Cardiac fibroblast (primary cell): ENCODE data around the gene RTN4R.
"Not testable (repeated sequence)": the region's sequence is repeated elsewhere in the genome, so short reads cannot be mapped to it uniquely, and the experiment has no call there.

Experiments used
- DNase-seq, 2 donors: peaks; one replicate each; pipeline versions ENCODE4 v3.0.0 to v3.0.0-alpha.2; 2010; ENCODE audit warnings: low read depth in 2 of 2
- H3K4me3 ChIP-seq, 2 donors: replicated peaks in 1 of 2; 1 replicate in 1 of 2; 2 replicates in 1 of 2; pipeline ENCODE4 v1.5.1; 2011; ENCODE audit warnings: low read depth in 2 of 2, low read length in 2 of 2, mild to moderate bottlenecking in 2 of 2, moderate library complexity in 1 of 2
- CTCF ChIP-seq: IDR thresholded peaks from one replicate; pipeline ENCODE4 v1.5.1; 2011; ENCODE audit warnings: low read depth, mild to moderate bottlenecking, low read length, inconsistent platforms

The RTN4R gene

DNA sequence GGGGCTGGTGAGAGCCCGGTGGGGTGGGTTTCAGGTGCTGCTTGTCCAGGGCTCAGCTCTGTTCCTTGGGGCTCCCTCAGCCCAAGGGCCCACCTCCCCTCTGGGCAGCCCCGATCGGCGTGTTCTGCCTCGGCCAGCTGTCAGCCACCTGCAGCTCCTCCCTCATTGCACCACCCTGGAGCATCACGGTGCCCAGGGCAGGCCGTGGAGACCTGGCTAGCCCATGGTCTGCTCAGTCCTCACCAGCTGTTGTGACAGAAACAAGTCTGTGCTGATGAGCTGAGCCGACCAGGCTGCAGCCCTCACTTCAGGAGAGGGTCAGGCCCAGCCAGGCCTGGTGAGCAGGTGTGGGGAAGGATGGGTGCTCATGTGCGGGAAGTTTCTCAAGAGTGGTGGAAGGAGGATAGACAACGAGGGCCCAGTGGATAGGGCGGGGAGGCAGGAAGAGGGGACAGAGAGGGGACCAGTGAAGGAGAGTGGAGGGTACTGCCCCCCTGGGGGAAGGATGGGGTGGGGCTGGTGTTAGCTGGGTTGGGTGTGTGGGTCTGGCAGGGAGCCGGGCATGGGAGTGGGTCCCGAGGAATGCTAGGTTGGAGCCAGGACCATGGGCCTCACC, 16.5 kb upstream of the RTN4R start:
- no peak overlapping the region for H3K4me3 ChIP-seq
- TF ChIP-seq CTCF, result no peak
- no peak for DNase-seq

GRCh38 chr22:20283674-20284066, 15.6 kb upstream of the RTN4R start:
- no peak for TF ChIP-seq CTCF
- no peak for DNase-seq
- no peak overlapping the region for H3K4me3 ChIP-seq

DNA sequence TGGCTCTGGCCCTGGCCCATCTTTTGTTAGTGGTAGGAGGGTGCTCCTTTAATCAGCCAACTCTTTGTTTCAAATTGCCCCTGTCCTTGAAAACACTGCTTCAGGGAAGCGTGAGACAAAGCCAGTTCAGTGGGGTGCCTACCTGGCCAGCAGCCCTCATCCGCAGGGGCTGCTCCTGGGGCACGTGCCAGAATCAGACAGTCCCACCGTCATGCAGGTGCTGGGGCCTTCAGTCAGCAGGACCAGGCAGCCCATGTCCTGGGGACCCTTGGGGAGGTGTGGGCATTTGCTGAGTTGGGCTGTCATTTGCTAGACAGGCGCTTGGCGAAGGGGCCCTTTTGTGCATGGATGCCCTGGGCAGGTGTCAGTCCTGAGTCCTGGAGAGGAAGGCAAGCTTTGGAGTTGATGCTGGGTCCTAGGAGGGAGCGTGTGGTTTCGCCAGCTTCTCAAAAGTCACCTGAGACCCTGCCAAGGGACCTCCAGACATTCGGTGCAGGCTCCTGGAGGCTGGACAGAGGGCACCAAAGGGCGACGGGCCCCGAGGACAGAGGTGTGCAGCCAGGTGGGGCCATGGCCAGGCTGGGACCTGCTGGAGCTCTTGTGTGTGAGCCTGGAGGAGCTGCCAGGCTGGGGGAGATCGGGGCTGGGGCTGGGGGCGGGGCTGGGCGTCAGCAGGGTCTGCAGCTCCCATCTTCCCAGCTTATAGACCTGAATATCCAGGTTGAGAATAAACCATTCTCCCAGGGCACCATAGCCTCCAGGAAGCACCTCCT, 15.0 kb upstream of the RTN4R start:
- H3K4me3 ChIP-seq, result no peak overlapping the region
- no peak for DNase-seq
- TF ChIP-seq CTCF, result no peak

- TF ChIP-seq CTCF, result no peak
- no peak for DNase-seq
- H3K4me3 ChIP-seq, result no peak overlapping the region
These were observed 13.8 kb upstream of the RTN4R start for GRCh38 chr22:20281891-20282290.

DNA sequence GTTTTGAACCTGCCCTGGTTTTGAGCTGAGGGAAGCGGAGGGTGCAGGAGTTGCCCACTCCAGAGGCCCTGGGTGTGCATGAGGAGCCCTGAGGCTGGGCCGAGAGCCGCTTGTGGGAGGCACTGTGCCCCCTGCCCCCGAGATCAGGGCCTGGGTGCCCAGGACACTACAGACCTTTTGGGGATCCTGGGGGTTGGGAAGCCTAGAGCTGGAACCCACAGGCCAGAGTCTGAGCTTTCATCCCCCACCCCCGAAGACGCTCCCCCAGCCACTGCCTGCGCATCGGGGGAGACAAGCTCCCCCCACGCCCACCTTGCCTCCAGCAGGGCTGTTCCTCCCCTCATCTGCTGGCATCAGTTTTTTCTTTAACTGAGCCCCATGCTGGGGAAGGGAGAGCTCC, 13.4 kb upstream of the RTN4R start:
- DNase-seq, H3K4me3 ChIP-seq: not testable (repeated sequence)

DNA sequence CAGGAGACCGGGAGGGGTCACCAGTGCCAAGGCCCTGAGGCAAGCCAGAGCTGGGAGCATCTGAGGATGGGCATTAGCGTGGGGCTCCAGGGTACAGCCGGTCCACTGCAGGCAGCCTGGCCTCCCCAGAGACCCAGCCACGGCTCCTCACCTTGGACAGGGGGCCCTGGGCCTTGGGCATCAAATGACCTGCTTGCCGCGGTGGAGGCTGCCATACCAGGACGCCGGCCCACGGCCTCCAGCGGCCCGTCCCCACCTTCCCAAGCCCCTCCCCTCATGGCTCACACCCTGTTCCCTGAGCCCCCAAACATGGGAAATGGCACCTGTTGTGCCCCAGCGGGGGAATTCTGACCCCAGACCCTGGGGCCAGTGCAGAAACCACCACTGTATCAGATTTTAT, 12.7 kb upstream of the RTN4R start:
- H3K4me3 ChIP-seq, result no peak overlapping the region
- no peak for TF ChIP-seq CTCF
- no peak for DNase-seq

DNA sequence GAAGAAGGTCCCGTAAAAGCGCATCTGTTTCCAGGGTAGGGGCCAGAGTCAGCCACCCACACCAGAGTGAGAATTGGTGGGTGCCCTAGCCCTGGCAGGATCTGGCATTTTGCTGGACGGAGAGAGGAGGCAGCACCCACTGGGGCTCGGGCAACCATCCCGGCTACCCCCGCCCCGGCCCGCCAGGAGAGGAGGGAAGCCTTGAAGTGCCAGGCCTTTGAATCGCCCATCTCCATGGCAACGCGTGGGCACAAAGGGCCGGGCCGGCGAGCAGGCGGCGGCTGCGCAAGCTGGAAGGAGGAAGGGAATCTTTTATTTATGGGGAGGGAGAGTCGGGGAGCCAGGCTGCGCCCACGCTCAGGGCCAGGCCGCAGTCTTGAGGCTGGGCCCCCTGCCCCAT, 12.0 kb upstream of the RTN4R start:
- DNase-seq, H3K4me3 ChIP-seq: not testable (repeated sequence)

- no peak for TF ChIP-seq CTCF
- H3K4me3 ChIP-seq, result no peak overlapping the region
- DNase-seq, result peak in 1 of 2 donors; percentile 8
These were observed 11.6 kb upstream of the RTN4R start for GRCh38 chr22:20279662-20280134.

- not testable (repeated sequence) for DNase-seq, H3K4me3 ChIP-seq
These were observed 10.8 kb upstream of the RTN4R start for GRCh38 chr22:20278726-20279490.

GRCh38 chr22:20277936-20278635, 10.0 kb upstream of the RTN4R start:
- not testable (repeated sequence) for DNase-seq, H3K4me3 ChIP-seq
